K562 (cell line): ENCODE data around the gene HSD3B2. TPM values are rescaled to one million over a fixed set of nuclear protein-coding genes. Genes with fewer than 3 reads are reported as not detected.

Experiments
- ATAC-seq: fragments of 200-7000 bp; cut with Tn5 transposase; 3 replicates; pipeline ENCODE4 v1.9.1; 2020; ENCODE audit warnings: moderate library complexity
- BruUV-seq: library from RNA; stranded (reverse); fragments of 400-500 nt; replicated peaks from 2 replicates; lab custom pipeline; 2021; lab: Mats Ljungman, UMichigan
- CTCF ChIA-PET: fragments of 300-600 bp; formaldehyde crosslinking; extraction: SDS; loops from one replicate; lab custom pipeline; 2021; ENCODE audit warnings: low intra/inter-chr PET ratio; lab: Yijun Ruan, JAX
- POLR2A ChIA-PET: fragments of 300-600, 350-650 bp; sonication (Branson Sonifier 250); formaldehyde crosslinking; extraction: SDS; loops from one replicate; lab custom pipeline; 2021; ENCODE audit warnings: antibody characterized with exemption, inconsistent platforms; lab: Yijun Ruan, JAX
- DNase-seq, 4 experiments: peaks; one replicate each; pipeline versions ENCODE4 v3.0.0 to v3.0.0-alpha.2; 2011 to 2018; ENCODE audit warnings: low spot score in 3 of 4, mixed read lengths in 3 of 4; ENCODE audit errors: extremely low read depth in 1 of 4
- FAIRE-seq: peaks from 2 replicates; lab custom pipeline; 2011; peaks lifted over from hg19 to GRCh38; lab: Jason Lieb, UNC
- H2AFZ ChIP-seq: 2 replicates; pipeline ENCODE4 v1.6.0; 2011; ENCODE audit warnings: low read depth, low read length, control low read depth, inconsistent platforms
- H3K27ac ChIP-seq: fragments of 200-600 bp; 3 replicates; pipeline ENCODE4 v1.8.0; 2011; ENCODE audit warnings: low read depth, mild to moderate bottlenecking, control low read depth, inconsistent platforms, low read length, moderate library complexity, mixed read lengths; ENCODE audit errors: extremely low read depth
- H3K27me3 ChIP-seq, 2 experiments: fragments of 300-600 bp in 1 of 2; 2 replicates in 1 of 2; 3 replicates in 1 of 2; pipeline versions ENCODE4 v1.6.0 to v1.8.0; 2011; ENCODE audit warnings: inconsistent platforms in 2 of 2, low read length in 2 of 2, mild to moderate bottlenecking in 1 of 2, mixed read lengths in 1 of 2, moderate library complexity in 1 of 2; ENCODE audit not compliant: control insufficient read depth in 2 of 2, insufficient read depth in 2 of 2
- H3K36me3 ChIP-seq: fragments of 300-600 bp; 3 replicates; pipeline ENCODE4 v1.8.0; 2011; ENCODE audit warnings: mild to moderate bottlenecking, low read length, inconsistent platforms; ENCODE audit not compliant: control insufficient read depth, insufficient read depth
- H3K4me1 ChIP-seq, 2 experiments: fragments of 200-600 bp in 1 of 2; replicated peaks in 1 of 2; 2 replicates in 1 of 2; 3 replicates in 1 of 2; pipeline versions ENCODE4 v1.5.1 to v1.8.0; 2011; ENCODE audit warnings: inconsistent platforms in 2 of 2, low read length in 2 of 2, mild to moderate bottlenecking in 1 of 2, mixed read lengths in 1 of 2, moderate library complexity in 1 of 2; ENCODE audit not compliant: control insufficient read depth in 2 of 2, insufficient read depth in 2 of 2
- H3K4me2 ChIP-seq: 2 replicates; pipeline ENCODE4 v1.6.1; 2011; ENCODE audit warnings: low read length, control low read depth, inconsistent platforms, mixed read lengths; ENCODE audit not compliant: insufficient read depth
- H3K4me3 ChIP-seq: fragments of 200-600 bp; sonication (generic), shearing (Covaris generic); 2 replicates; pipeline ENCODE4 v1.5.1; 2016; ENCODE audit warnings: control low read depth, inconsistent platforms
- H3K79me2 ChIP-seq: fragments of 200-600 bp; 3 replicates; pipeline ENCODE4 v1.8.0; 2011; ENCODE audit warnings: low read length, inconsistent platforms; ENCODE audit not compliant: control insufficient read depth, insufficient read depth
- H3K9ac ChIP-seq, 2 experiments: 2 replicates each; pipeline versions ENCODE4 v1.6.0 to v1.6.1; 2011; ENCODE audit warnings: low read depth in 2 of 2, low read length in 2 of 2, control low read depth in 1 of 2, inconsistent platforms in 1 of 2, mild to moderate bottlenecking in 1 of 2, mixed read lengths in 1 of 2; ENCODE audit not compliant: insufficient read depth in 1 of 2
- H3K9me1 ChIP-seq: one replicate; pipeline ENCODE4 v1.6.0; 2011; ENCODE audit warnings: inconsistent platforms, mild to moderate bottlenecking, low read length, moderate library complexity; ENCODE audit not compliant: control insufficient read depth, insufficient read depth
- H3K9me3 ChIP-seq: replicated peaks from 2 replicates; pipeline ENCODE4 v1.5.1; 2011; ENCODE audit warnings: low read depth, low read length, inconsistent platforms; ENCODE audit not compliant: control insufficient read depth, insufficient read depth
- H4K20me1 ChIP-seq: replicated peaks from 2 replicates; pipeline ENCODE4 v1.6.1; 2011; ENCODE audit warnings: low read length, inconsistent platforms, mixed read lengths; ENCODE audit not compliant: control insufficient read depth, insufficient read depth
- ASH1L ChIP-seq: fragments of 450-650 bp; IDR thresholded peaks from 2 replicates; pipeline ENCODE4 v1.6.1; 2018; ENCODE audit warnings: borderline replicate concordance, mild to moderate bottlenecking, low read depth; ENCODE audit not compliant: partially characterized antibody
- FOXK1 ChIP-seq: sonication (generic); formaldehyde crosslinking; IDR thresholded peaks from 2 replicates; pipeline ENCODE4 v1.8.0; 2022; ENCODE audit warnings: missing genetic modification reagents, mild to moderate bottlenecking, borderline replicate concordance
- HDAC3 ChIP-seq: fragments of 450-650 bp; IDR thresholded peaks from 2 replicates; pipeline ENCODE4 v1.6.1; 2018; ENCODE audit warnings: borderline replicate concordance, mild to moderate bottlenecking, moderate library complexity; ENCODE audit not compliant: partially characterized antibody
- HMGN3 ChIP-seq: IDR thresholded peaks from 2 replicates; pipeline ENCODE4 v1.6.1; 2011; ENCODE audit warnings: borderline replicate concordance, low read depth, mild to moderate bottlenecking, mixed read lengths, low read length; ENCODE audit not compliant: insufficient read length; ENCODE audit errors: extremely low read depth
- SRSF1 ChIP-seq: fragments of 200-400 bp; formaldehyde crosslinking; IDR thresholded peaks from 2 replicates; pipeline ENCODE4 v1.6.1; 2017; ENCODE audit warnings: mild to moderate bottlenecking, low read depth, low read length, moderate library complexity
- TAF15 ChIP-seq: fragments of 200-400 bp; formaldehyde crosslinking; IDR thresholded peaks from 2 replicates; pipeline ENCODE4 v1.6.1; 2017; ENCODE audit warnings: mild to moderate bottlenecking, low read depth, low read length, moderate library complexity
- ZBTB11 ChIP-seq, 3 experiments: fragments of 200-800 bp in 1 of 3; fragments of 250-450 bp in 1 of 3; fragments of 450-650 bp in 1 of 3; sonication (Bioruptor Pico) in 1 of 3; sonication (Bioruptor generic) in 1 of 3; formaldehyde crosslinking in 1 of 3; IDR thresholded peaks; 2 replicates each; pipeline versions ENCODE4 v1.6.1 to v1.8.0; 2016 to 2022; ENCODE audit warnings: mild to moderate bottlenecking in 2 of 3, missing genetic modification characterization in 2 of 3, missing compliant biosample characterization in 1 of 3, moderate library complexity in 1 of 3
- ZC3H4 ChIP-seq: sonication (generic); formaldehyde crosslinking; IDR thresholded peaks from 2 replicates; pipeline ENCODE4 v1.9.0; 2021; ENCODE audit warnings: missing genetic modification reagents, borderline replicate concordance
- ZNF23 ChIP-seq: fragments of 250-450 bp; sonication (Bioruptor Pico); IDR thresholded peaks from 2 replicates; pipeline ENCODE4 v1.4.0; 2020; ENCODE audit warnings: mild to moderate bottlenecking
- ZNF445 ChIP-seq: fragments of 250-450 bp; sonication (Bioruptor Pico); IDR thresholded peaks from 2 replicates; pipeline ENCODE4 v1.4.0; 2020; ENCODE audit warnings: low read depth, mild to moderate bottlenecking, moderate library complexity
- WGBS: fragments of 100-300 bp; shearing (Covaris generic); methylation state at CpG from one replicate; pipeline ENCODE4 v1.1.6; 2016; ENCODE audit warnings: low coverage, mixed read lengths; ENCODE audit not compliant: insufficient coverage; ENCODE audit errors: missing lambda C conversion rate; 5-methylcytosine and 5-hydroxymethylcytosine counted together
- in situ Hi-C: fragments of 300-500 bp; cut with MboI; formaldehyde crosslinking; loops from 4 replicates; pipeline ENCODE4 v1.15.0; 2018; ENCODE audit warnings: inconsistent platforms, mixed read lengths
- intact Hi-C: fragments of 100-400 bp; cut with micrococcal nuclease; formaldehyde crosslinking; loops from 2 replicates; pipeline ENCODE4 v1.14.2; 2022
- polyA plus RNA-seq, 8 experiments: library from polyadenylated mRNA; depleted of rRNA in 4 of 8; stranded (reverse) in 5 of 8; unstranded in 3 of 8; fragments of >200 nt; fragmentation: Nextera tagmentation in 2 of 8; fragmentation: Illumina TruSeq in 1 of 8; extraction: Ambion mirVana in 2 of 8; extraction: Trizol in 1 of 8; gene quantifications; 2 replicates each; pipeline versions ENCODE4 v1.2.1 to v1.2.3, GENCODE V29; 2011 to 2014; ENCODE audit warnings: inconsistent platforms in 1 of 8, missing spikeins in 1 of 8
- total RNA-seq, 7 experiments: library from RNA; depleted of rRNA in 6 of 7; stranded (reverse); fragments of >200 nt in 6 of 7; fragmentation: Illumina TruSeq in 2 of 7; extraction: Trizol in 2 of 7; gene quantifications; 2 replicates each; pipeline versions ENCODE4 v1.2.1 to v1.2.3, GENCODE V29; 2011 to 2021; ENCODE audit warnings: low replicate concordance in 1 of 7

Gene HSD3B2
- total and polyA plus RNA-seq, 9 of the 15 experiments (the other 6 are each of a cell fraction or from before 2014, with no cell fraction given): 1.1 TPM; not detected in 8

DNA sequence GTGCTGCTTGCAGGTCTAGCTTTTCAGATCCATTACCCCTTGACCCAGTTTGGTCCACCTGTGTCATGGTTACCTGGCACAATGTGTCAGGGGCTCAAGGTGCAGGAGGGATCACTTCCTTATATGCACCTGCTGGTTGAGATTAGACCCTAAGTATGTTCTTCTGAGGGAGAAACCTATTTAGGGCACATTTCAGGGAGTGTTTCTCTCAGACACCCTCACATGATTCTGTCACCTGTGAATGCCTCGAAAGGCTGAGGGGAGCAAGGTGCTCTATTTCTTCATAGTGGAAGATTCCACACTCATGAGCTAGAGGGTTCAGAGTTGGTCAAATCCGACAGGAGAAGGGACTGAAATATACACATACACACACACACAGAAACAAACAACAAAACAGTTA is 15.5 kb downstream of the HSD3B2 start:
- Histone ChIP-seq H3K79me2 (no peaks in the 10 kb centered on the region), H3K9ac (no peak overlapping the region), H3K9me3 (no peaks in the 10 kb centered on the region), H3K9me1 (no peaks in the 10 kb centered on the region), H3K36me3 (no peaks in the 10 kb centered on the region), H3K27ac (no peak overlapping the region), H2AFZ (no peak overlapping the region), H3K4me3 (no peak overlapping the region), H3K27me3 (peaks cover 4 to 9% of the 10 kb centered on the region in 2 experiments; a peak in 3 of 5 replicates), H4K20me1 (no peaks in the 10 kb centered on the region), H3K4me1 (no peaks in the 10 kb centered on the region), H3K4me2 (no peak overlapping the region)
- CTCF ChIA-PET: no interaction called here
- FAIRE-seq: no peak
- intact Hi-C loops (no loop called here), in situ Hi-C loops (no loop called here)
- no peak for ATAC-seq
- 0% methylated on average over 2 of the region's 2 CpGs for WGBS
- TF ChIP-seq ASH1L: no peak
- TF ChIP-seq HDAC3: no peak
- TF ChIP-seq ZC3H4 (CRISPR knock-in tag): no peak
- TF ChIP-seq ZNF23: no peak
- no peak for TF ChIP-seq TAF15
- TF ChIP-seq ZBTB11 (CRISPR knock-in tag; IDR thresholded peaks at IDR 0.05): no peak
- TF ChIP-seq ZNF445 (CRISPR knock-in tag): no peak
- TF ChIP-seq SRSF1: no peak
- TF ChIP-seq HMGN3: no peak
- no peak for TF ChIP-seq FOXK1 (CRISPR knock-in tag)
- DNase-seq: no peak
- no TSS peak for BruUV-seq
- POLR2A ChIA-PET: interaction anchor here (0.6 kb wide), 1 partner anchor 1415 kb away, joined by 3 read pairs; no protein-coding TSS in a partner anchor
